Vagina (tissue), 2 donors: ENCODE results near the gene FSTL4. TPM values are rescaled to one million over a fixed set of nuclear protein-coding genes. Genes with fewer than 3 reads are reported as not detected.

ENCODE experiments used
- DNase-seq, 2 donors: peaks; one replicate each; pipeline ENCODE4 v3.0.0-alpha.2; 2017; ENCODE audit errors: extremely low spot score in 2 of 2
- H3K27ac ChIP-seq: fragments of 200-600 bp; sonication (generic); one replicate; pipeline ENCODE4 v1.5.1; 2019
- H3K27me3 ChIP-seq: fragments of 200-600 bp; sonication (generic); one replicate; pipeline ENCODE4 v1.5.1; 2019
- H3K36me3 ChIP-seq, 2 donors: fragments of 200-600 bp; sonication (generic); one replicate each; pipeline ENCODE4 v1.5.1; 2017 to 2019
- H3K4me1 ChIP-seq: fragments of 200-600 bp; sonication (generic); one replicate; pipeline ENCODE4 v1.5.1; 2019
- H3K4me3 ChIP-seq, 2 donors: fragments of 200-600 bp; sonication (generic); 1 replicate in 1 of 2; 2 replicates in 1 of 2; pipeline ENCODE4 v1.5.1; 2016 to 2019
- H3K9me3 ChIP-seq: fragments of 200-600 bp; sonication (generic); one replicate; pipeline ENCODE4 v1.5.1; 2019
- POLR2A ChIP-seq, 2 donors: fragments of 450-650 bp; IDR thresholded peaks; one replicate each; pipeline ENCODE4 v1.6.1; 2017; ENCODE audit warnings: antibody characterized with exemption in 2 of 2, mild to moderate bottlenecking in 2 of 2, moderate library complexity in 2 of 2
- POLR2AphosphoS5 ChIP-seq, 2 donors: sonication (generic); formaldehyde crosslinking; IDR thresholded peaks; one replicate each; pipeline ENCODE4 v1.9.0; 2017; ENCODE audit warnings: antibody characterized with exemption in 2 of 2, mild to moderate bottlenecking in 2 of 2, low read depth in 1 of 2; ENCODE audit not compliant: insufficient read depth in 1 of 2
- intact Hi-C: fragments of 100-400 bp; cut with DNase I; formaldehyde crosslinking; loops from one replicate; pipeline ENCODE4 v1.15.1; 2023
- total RNA-seq: library from RNA; depleted of rRNA; stranded (reverse); fragments of >200 nt; gene quantifications from one replicate; pipeline ENCODE4 v1.2.3, GENCODE V29; 2016
- TF ChIP-seq, protein P1 (sequence below), 3 experiments: fragments of 450-650 bp in 2 of 3; fragments of 200-600 bp in 1 of 3; sonication (generic) in 1 of 3; IDR thresholded peaks; one replicate each; pipeline ENCODE4 v1.5.1; 2017 to 2019; ENCODE audit warnings: antibody characterized with exemption in 3 of 3, mild to moderate bottlenecking in 2 of 3, moderate library complexity in 2 of 3

FSTL4 gene
- total RNA-seq, 1 donor from 2014 or later, result 3.7 TPM

DNA sequence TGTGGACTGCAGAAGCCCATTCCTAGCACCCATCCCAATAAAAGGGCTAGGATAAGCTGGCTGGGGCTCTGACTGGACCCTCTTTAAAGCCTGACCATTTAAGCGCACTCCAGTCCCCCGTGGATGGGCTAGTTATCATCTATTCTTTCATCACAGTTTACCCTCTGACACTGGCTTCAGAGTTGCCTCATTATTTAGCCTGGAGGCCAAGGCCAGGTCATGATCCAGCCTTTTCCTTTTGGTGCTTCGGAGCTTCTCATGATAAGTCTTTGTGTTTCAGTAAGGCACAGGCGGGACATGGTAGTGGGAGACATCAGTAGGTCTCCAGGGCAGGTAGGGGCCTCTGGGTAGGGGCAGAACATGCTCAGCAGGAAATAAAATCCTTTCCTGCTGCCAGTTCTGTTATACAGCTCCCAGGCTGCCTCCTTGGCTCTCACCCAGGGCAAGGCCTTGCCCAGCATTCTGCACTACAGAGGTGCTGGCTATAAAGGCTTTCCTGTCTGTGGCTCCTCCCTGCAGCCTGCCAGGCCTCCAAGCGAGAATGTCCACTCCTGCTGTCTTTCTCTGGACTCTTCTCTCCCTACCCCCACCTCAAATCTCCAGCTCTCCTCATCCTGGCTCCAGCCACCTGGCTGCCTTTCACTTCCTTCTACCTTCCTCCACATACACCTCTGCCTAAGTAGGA is 128.8 kb downstream of the FSTL4 start:
- no peaks in the 10 kb centered on the region for H3K27me3 ChIP-seq
- H3K4me3 ChIP-seq, result no peak overlapping the region
- no peak for DNase-seq
- intact Hi-C loops, result no loop called here
- TF ChIP-seq POLR2AphosphoS5 (IDR thresholded peaks at IDR 0.05; ENCODE audit: insufficient read depth in 1 of 2, low read depth in 1 of 2), result no peak
- TF ChIP-seq, protein P1, sequence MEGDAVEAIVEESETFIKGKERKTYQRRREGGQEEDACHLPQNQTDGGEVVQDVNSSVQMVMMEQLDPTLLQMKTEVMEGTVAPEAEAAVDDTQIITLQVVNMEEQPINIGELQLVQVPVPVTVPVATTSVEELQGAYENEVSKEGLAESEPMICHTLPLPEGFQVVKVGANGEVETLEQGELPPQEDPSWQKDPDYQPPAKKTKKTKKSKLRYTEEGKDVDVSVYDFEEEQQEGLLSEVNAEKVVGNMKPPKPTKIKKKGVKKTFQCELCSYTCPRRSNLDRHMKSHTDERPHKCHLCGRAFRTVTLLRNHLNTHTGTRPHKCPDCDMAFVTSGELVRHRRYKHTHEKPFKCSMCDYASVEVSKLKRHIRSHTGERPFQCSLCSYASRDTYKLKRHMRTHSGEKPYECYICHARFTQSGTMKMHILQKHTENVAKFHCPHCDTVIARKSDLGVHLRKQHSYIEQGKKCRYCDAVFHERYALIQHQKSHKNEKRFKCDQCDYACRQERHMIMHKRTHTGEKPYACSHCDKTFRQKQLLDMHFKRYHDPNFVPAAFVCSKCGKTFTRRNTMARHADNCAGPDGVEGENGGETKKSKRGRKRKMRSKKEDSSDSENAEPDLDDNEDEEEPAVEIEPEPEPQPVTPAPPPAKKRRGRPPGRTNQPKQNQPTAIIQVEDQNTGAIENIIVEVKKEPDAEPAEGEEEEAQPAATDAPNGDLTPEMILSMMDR (IDR thresholded peaks at IDR 0.05), result no peak
- no peak for TF ChIP-seq POLR2A (IDR thresholded peaks at IDR 0.05)
- peaks cover 6% of the 10 kb centered on the region for H3K4me1 ChIP-seq
- H3K27ac ChIP-seq, result no peak overlapping the region
- no peaks in the 10 kb centered on the region for H3K36me3 ChIP-seq
- H3K9me3 ChIP-seq, result no peaks in the 10 kb centered on the region

DNA sequence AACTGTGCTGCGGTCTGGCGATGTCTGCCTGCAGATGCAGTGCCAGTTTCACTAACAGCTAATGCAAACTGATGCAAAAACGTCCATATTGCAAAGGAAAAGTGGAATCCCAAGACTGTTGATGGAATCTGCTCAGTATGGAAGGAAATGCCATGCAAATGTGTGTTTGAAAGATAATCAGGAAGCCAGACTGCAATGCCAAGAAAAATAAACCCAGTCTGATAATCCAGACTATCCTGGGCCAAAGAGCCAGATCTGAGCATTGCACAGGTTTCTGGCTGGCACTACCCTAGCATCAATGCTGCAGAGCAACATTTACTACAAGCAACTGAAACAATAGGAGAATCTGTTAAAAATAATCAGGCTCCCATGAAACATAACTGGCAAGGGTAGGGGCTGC is 130.3 kb downstream of the FSTL4 start:
- Histone ChIP-seq H3K9me3 (no peaks in the 10 kb centered on the region), H3K27ac (no peak overlapping the region), H3K27me3 (no peaks in the 10 kb centered on the region), H3K36me3 (no peaks in the 10 kb centered on the region), H3K4me3 (no peak overlapping the region), H3K4me1 (peaks cover 6% of the 10 kb centered on the region)
- DNase-seq, result no peak
- intact Hi-C loops, result no loop called here
- TF ChIP-seq POLR2A (IDR thresholded peaks at IDR 0.05), result no peak
- TF ChIP-seq POLR2AphosphoS5 (IDR thresholded peaks at IDR 0.05; ENCODE audit: insufficient read depth in 1 of 2, low read depth in 1 of 2), result no peak
- TF ChIP-seq, protein P1 (IDR thresholded peaks at IDR 0.05), result no peak

GRCh38 chr5:133480866-133481265 is 131.5 kb downstream of the FSTL4 start:
- H3K27me3 ChIP-seq, result no peaks in the 10 kb centered on the region
- intact Hi-C loops, result no loop called here
- no peak overlapping the region for H3K4me3 ChIP-seq
- H3K9me3 ChIP-seq, result no peaks in the 10 kb centered on the region
- H3K4me1 ChIP-seq, result peaks cover 6% of the 10 kb centered on the region
- no peaks in the 10 kb centered on the region for H3K36me3 ChIP-seq
- TF ChIP-seq POLR2A (IDR thresholded peaks at IDR 0.05) (no peak), POLR2AphosphoS5 (IDR thresholded peaks at IDR 0.05; ENCODE audit: insufficient read depth in 1 of 2, low read depth in 1 of 2) (no peak)
- TF ChIP-seq, protein P1 (IDR thresholded peaks at IDR 0.05), result no peak
- DNase-seq, result no peak
- H3K27ac ChIP-seq, result no peak overlapping the region

GRCh38 chr5:133480366-133480765 is 132.0 kb downstream of the FSTL4 start:
- no peak overlapping the region for H3K4me3 ChIP-seq
- intact Hi-C loops, result no loop called here
- no peaks in the 10 kb centered on the region for H3K36me3 ChIP-seq
- TF ChIP-seq POLR2A (IDR thresholded peaks at IDR 0.05), result no peak
- no peak for TF ChIP-seq POLR2AphosphoS5 (IDR thresholded peaks at IDR 0.05; ENCODE audit: insufficient read depth in 1 of 2, low read depth in 1 of 2)
- TF ChIP-seq, protein P1 (IDR thresholded peaks at IDR 0.05), result no peak
- no peak for DNase-seq
- H3K9me3 ChIP-seq, result no peaks in the 10 kb centered on the region
- no peaks in the 10 kb centered on the region for H3K27me3 ChIP-seq
- peaks cover 6% of the 10 kb centered on the region for H3K4me1 ChIP-seq
- no peak overlapping the region for H3K27ac ChIP-seq

DNA sequence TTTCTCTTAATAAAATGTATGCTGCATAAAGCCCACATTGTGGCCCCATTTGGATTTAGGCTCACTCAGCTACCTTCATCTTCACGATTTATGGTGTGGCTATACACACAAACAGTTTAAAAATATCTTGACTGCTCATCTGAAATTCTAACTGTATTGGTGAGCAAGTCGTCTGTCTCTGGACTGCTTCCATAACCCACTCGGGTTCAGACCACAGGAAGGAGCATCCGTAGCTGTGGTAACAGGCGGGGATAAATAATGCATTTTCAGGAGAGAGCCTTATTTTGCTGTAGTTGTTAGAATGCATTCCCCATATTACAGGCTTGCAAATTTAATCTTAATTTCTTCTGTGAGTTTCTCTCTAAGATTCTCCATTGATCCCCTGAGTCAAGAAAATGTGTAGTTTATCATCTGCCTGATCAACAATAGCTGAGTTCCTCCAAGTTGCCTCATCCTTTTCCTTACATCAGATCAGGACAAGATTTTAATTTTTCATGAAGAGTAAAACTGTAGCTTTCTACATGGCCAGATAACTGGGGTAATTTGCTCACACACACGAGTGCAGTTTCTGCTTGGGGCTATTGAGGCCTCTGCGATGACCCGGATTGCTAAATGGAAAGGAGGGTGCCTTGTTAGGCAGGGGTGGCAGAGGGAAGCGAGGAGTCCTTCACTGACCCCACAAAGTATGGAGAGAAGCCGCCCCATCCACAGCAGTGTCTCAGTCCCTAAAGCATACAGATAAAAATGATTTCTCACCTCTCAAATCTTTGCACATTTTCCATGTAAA is 133.9 kb downstream of the FSTL4 start:
- Histone ChIP-seq H3K4me3 (no peak overlapping the region), H3K36me3 (no peaks in the 10 kb centered on the region), H3K9me3 (no peaks in the 10 kb centered on the region), H3K4me1 (peaks cover 6% of the 10 kb centered on the region), H3K27me3 (no peaks in the 10 kb centered on the region), H3K27ac (no peak overlapping the region)
- no peak for DNase-seq
- intact Hi-C loops, result no loop called here
- TF ChIP-seq, protein P1 (IDR thresholded peaks at IDR 0.05), result no peak
- no peak for TF ChIP-seq POLR2A (IDR thresholded peaks at IDR 0.05)
